Breast epithelium (tissue), 3 donors: ENCODE measurements around the gene NR2F2.

Source experiments
- POLR2A ChIP-seq: fragments of 450-650 bp; IDR thresholded peaks from one replicate; pipeline ENCODE4 v1.6.1; 2016; ENCODE audit warnings: antibody characterized with exemption, mild to moderate bottlenecking, moderate library complexity
- TF ChIP-seq, protein P1 (sequence below), 3 donors: fragments of 450-650 bp; IDR thresholded peaks; one replicate each; pipeline ENCODE4 v1.5.1; 2016 to 2017; ENCODE audit warnings: antibody characterized with exemption in 3 of 3, mild to moderate bottlenecking in 3 of 3, moderate library complexity in 3 of 3

DNA sequence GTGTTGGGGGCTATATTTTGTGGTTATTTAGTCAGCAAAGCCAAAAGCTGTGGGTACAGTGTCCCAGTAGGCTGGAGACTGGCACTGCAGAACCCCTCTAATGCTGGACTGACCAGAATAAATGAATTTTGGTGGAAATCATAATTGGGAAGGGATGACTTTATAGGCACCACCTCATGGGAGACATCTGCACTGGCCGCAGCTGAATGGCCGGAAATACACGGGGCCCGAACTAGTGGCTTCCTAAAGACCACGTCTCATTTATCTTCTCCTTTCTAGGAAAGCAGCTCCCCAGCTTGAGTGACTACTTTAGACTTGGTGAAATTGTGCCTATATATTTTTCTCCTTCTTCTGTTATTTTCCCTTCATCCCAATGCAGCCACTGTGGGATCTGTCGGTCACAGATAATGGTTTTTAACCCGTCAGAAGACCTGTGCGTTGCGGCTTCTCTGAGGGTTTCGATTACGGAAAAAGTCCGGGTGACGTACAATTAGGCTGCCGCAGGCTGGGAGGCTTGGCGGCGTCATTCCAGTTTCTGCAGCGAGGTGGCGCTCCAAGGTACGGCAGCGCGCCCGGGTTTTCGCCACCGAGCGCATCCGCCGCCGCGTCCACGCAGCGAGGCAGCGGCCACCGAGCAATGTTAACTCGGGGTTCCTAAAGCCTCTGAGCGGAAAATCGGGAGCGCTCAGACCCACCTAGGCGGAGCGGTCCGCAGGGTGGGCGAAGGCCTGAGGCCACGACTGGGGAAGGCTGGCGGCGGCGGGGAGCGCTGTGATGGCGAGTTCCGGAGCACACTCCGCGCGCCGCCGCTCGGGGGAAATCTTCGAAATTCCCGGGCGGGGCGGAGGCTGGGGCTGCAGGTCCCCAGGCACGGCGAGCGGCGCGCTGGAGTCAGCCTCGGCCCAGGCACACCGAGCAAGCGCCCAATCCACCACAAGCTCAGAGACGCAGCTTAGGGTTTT, 26.3 kb downstream of the NR2F2 start:
- TF ChIP-seq POLR2A: no peak
- TF ChIP-seq, protein P1, sequence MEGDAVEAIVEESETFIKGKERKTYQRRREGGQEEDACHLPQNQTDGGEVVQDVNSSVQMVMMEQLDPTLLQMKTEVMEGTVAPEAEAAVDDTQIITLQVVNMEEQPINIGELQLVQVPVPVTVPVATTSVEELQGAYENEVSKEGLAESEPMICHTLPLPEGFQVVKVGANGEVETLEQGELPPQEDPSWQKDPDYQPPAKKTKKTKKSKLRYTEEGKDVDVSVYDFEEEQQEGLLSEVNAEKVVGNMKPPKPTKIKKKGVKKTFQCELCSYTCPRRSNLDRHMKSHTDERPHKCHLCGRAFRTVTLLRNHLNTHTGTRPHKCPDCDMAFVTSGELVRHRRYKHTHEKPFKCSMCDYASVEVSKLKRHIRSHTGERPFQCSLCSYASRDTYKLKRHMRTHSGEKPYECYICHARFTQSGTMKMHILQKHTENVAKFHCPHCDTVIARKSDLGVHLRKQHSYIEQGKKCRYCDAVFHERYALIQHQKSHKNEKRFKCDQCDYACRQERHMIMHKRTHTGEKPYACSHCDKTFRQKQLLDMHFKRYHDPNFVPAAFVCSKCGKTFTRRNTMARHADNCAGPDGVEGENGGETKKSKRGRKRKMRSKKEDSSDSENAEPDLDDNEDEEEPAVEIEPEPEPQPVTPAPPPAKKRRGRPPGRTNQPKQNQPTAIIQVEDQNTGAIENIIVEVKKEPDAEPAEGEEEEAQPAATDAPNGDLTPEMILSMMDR (IDR thresholded peaks at IDR 0.05): peak; percentile 84 to 93 (median 86)
